HFFc6 (cell line): ENCODE results near the gene CLCNKB. TPM values are rescaled to one million over a fixed set of nuclear protein-coding genes. Genes with fewer than 3 reads are reported as not detected.

Experiments used
- DNase-seq: peaks from one replicate; pipeline ENCODE4 v3.0.0-alpha.2; 2018
- H3K27ac Mint-ChIP-seq: 2 replicates; pipeline ENCODE4 v1.8.0; 2020; ENCODE audit warnings: mild to moderate bottlenecking, mixed read lengths
- H3K27me3 Mint-ChIP-seq: 2 replicates; pipeline ENCODE4 v1.8.0; 2021; ENCODE audit warnings: mild to moderate bottlenecking, moderate library complexity, mixed read lengths; ENCODE audit not compliant: insufficient read depth
- H3K36me3 Mint-ChIP-seq: 2 replicates; pipeline ENCODE4 v1.8.0; 2021; ENCODE audit warnings: low read depth, mixed read lengths
- H3K4me1 Mint-ChIP-seq: 2 replicates; pipeline ENCODE4 v1.8.0; 2020; ENCODE audit warnings: low read depth, mixed read lengths
- H3K4me3 Mint-ChIP-seq: 2 replicates; pipeline ENCODE4 v1.8.0; 2020; ENCODE audit warnings: mild to moderate bottlenecking, moderate library complexity, mixed read lengths
- H3K9me3 Mint-ChIP-seq: 2 replicates; pipeline ENCODE4 v1.8.0; 2020; ENCODE audit warnings: mild to moderate bottlenecking, mixed read lengths
- CTCF ChIP-seq: fragments of 200-600 bp; sonication (generic); IDR thresholded peaks from 2 replicates; pipeline ENCODE4 v1.5.0; 2021; ENCODE audit warnings: antibody characterized with exemption, mild to moderate bottlenecking
- total RNA-seq, 6 experiments: library from RNA; stranded (reverse); fragmentation: NEBNext Ultra II Directional; extraction: Animal tissue kit (Norgen Biotek cat#: 25700); gene quantifications; 2 replicates in 1 of 6; 3 replicates in 5 of 6; pipeline ENCODE4 v1.2.3, GENCODE V29; 2021

CLCNKB gene
- total RNA-seq, 6 experiments from 2014 or later = 0.10 to 0.14 TPM; not detected in 4

DNA sequence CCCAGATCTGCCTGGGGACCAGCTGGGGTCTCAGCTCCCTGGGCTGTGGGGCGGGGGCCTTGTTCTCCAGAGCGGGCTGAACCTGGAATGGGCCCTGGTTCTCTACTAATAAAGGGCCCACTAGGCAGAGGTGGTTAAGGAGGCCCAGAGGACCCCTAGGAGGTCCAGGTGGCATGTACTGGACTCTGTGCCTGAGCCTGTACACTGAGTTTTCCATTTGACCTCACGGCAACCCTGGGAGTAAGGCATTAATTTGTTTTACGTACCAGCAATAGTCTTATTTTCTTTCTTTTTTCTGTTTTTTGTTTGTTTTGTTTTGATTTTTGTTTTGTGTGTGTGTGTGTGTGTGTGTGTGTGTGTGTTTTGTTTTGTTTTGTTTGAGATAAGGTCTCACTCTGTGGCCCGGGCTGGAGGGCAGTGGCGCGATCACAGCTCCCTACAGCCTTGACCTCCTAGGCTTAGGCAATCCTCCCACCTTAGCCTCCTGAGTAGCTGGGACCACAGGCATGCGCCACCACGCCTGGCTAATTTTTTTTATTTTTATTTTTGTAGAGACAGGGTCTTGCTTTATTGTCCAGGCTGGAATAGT is 49.4 kb downstream of the CLCNKB start:
- H3K9me3 Mint-ChIP-seq = no peaks in the 10 kb centered on the region
- H3K4me3 Mint-ChIP-seq = no peak overlapping the region
- no peak for DNase-seq
- TF ChIP-seq CTCF = no peak
- H3K4me1 Mint-ChIP-seq = peaks cover 36% of the 10 kb centered on the region
- peaks cover 7% of the 10 kb centered on the region for H3K27me3 Mint-ChIP-seq
- H3K27ac Mint-ChIP-seq = no peak overlapping the region
- H3K36me3 Mint-ChIP-seq = no peaks in the 10 kb centered on the region

GRCh38 chr1:16093611-16094010 is 50.0 kb downstream of the CLCNKB start:
- Mint-ChIP-seq H3K4me3 (no peak overlapping the region), H3K4me1 (peaks cover 36% of the 10 kb centered on the region), H3K9me3 (no peaks in the 10 kb centered on the region), H3K27ac (no peak overlapping the region), H3K36me3 (no peaks in the 10 kb centered on the region), H3K27me3 (peaks cover 7% of the 10 kb centered on the region)
- DNase-seq = no peak
- no peak for TF ChIP-seq CTCF

DNA sequence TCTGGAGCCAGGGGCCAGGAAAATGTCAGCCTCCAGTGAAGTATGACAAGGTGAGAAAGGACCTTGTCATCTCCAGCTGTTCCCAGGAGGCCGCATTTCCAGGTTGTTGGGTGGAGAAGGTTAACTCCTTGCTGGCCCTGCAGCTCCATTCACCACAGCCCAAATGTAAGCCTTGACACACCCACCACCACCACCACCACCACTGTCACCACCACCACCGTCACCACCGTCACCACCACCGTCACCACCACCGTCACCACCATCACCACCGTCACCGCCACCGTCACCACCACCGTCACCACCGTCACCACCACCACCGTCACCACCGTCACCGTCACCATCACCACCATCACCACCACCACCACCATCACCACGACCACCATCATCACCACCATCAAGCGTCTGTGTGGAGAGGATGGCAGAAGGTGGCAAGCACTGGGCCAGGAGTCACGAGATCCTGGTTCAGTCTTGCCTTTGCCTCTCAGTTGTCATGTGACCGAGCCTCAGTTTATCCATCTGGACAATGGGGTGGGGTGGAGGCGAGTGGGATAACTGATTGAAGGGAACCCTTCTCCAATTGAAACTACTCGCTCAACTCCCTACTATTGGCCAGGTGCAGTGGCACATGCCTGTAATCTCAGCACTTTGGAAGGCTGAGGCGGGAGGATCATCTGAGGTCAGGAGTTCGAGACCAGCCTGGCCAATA is 51.0 kb downstream of the CLCNKB start:
- no peak for DNase-seq
- H3K27ac Mint-ChIP-seq = no peak overlapping the region
- TF ChIP-seq CTCF = no peak
- no peak overlapping the region for H3K4me3 Mint-ChIP-seq
- H3K36me3 Mint-ChIP-seq = no peaks in the 10 kb centered on the region
- H3K9me3 Mint-ChIP-seq = no peaks in the 10 kb centered on the region
- peaks cover 7% of the 10 kb centered on the region for H3K27me3 Mint-ChIP-seq
- peaks cover 26% of the 10 kb centered on the region for H3K4me1 Mint-ChIP-seq

- Mint-ChIP-seq H3K27me3 (peaks cover 7% of the 10 kb centered on the region), H3K9me3 (peaks cover 4% of the 10 kb centered on the region; the same call in 1 of the 2 replicates), H3K36me3 (no peaks in the 10 kb centered on the region), H3K4me3 (no peak overlapping the region), H3K4me1 (peaks cover 19% of the 10 kb centered on the region), H3K27ac (no peak overlapping the region)
- DNase-seq = no peak
- no peak for TF ChIP-seq CTCF
Measured at GRCh38 chr1:16095447-16095846, 51.9 kb downstream of the CLCNKB start.

DNA sequence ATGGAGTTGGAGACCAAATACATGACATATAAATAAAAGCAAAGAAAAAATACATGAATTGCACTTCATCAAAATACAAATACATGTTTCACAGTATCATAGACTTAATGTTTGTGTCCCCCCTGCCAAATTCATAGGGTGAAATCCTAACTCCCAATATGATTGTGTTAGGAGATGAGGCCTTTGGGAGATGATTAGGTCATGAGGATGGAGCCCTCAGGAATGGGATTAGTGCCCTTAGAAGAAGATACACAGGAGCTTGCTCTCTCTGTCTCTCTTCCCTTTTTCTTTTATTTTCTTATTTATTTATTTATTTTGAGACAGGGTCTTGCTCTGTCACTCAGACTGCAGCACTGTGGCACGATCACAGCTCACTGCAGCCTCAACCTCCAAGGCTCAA is 55.8 kb downstream of the CLCNKB start:
- Mint-ChIP-seq H3K27me3 (peaks cover 19% of the 10 kb centered on the region), H3K4me1 (peaks cover 13% of the 10 kb centered on the region), H3K4me3 (no peak overlapping the region), H3K27ac (no peak overlapping the region), H3K9me3 (peaks cover 11% of the 10 kb centered on the region), H3K36me3 (0 out of 2 replicates have a peak, but pooled peaks cover 4% of the 10 kb centered on the region)
- no peak for TF ChIP-seq CTCF
- no peak for DNase-seq
